HG02759 (cell line): Measurements from ENCODE around the gene KPNB1.
"Not testable (repeated sequence)": the region's sequence is repeated elsewhere in the genome, so short reads cannot be mapped to it uniquely, and the experiment has no call there.

Experiments used
- ATAC-seq: cut with Tn5 transposase; IDR thresholded peaks from one replicate; pipeline ENCODE4 v1.9.1; 2021; ENCODE audit warnings: mild to moderate bottlenecking, moderate library complexity; ENCODE audit not compliant: unreplicated experiment

Gene KPNB1

DNA sequence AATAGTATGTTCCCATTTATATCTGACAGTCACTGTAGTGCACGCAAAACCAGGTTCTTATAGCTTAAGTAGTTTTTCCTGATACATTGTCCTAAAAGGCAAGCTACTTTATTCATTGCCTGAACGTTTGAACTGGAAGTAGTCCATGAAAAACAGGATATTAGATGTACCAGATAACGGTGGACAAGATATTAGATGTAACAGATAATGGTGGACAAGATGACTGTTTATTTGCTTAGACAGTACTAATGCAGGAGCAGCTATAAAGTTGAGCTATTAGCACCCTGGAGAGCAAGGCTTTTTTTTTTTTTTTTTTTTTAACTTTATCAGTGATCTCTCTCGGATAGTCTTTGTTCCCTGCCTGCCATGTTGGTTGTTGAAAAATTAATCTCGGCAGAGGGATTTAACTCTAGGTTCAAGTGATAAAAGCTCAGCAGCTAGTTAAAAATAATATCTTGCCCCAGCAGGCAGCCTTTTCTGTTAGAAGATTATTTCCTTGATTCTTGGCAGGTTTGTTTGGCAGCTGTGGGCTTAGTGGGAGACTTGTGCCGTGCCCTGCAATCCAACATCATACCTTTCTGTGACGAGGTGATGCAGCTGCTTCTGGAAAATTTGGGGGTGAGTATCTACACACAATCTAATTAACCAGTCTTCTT is 26.9 kb downstream of the KPNB1 start:
- no peak for ATAC-seq

DNA sequence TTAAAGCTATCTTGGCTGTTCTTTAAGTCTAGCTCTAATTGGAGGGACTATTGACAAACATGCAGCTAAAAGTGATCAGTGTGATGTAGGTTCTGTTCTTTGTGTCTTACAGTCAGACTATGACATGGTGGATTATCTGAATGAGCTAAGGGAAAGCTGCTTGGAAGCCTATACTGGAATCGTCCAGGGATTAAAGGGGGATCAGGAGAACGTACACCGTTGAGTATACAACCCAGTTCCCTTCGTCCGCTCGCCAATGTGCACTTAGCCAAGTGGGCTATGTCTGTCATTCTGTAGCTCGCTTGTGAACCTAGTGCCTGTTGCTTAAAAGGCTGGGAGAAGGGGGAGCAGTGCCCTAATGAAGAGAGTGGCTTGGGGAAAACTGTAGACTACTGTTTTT is 28.5 kb downstream of the KPNB1 start:
- ATAC-seq, result no peak

DNA sequence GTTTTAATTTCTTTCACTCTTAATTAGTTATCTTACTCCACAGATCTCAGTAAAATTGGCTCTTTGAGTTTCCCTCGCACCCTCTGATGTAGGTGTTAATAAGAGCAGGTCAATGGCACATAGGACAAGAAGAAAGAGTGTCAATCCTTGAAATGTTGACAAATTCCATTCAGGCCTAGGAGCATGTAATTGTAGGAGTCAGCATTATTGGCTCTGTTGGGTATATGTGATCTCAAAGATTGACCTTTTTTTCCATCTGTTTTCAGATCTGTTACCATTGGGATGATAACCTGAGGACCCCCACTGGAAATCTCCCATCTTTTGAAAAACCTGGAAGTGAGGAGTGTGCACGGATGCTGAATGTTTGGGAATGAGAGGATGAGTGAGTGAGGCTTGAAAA is 32.4 kb downstream of the KPNB1 start:
- ATAC-seq, result no peak

DNA sequence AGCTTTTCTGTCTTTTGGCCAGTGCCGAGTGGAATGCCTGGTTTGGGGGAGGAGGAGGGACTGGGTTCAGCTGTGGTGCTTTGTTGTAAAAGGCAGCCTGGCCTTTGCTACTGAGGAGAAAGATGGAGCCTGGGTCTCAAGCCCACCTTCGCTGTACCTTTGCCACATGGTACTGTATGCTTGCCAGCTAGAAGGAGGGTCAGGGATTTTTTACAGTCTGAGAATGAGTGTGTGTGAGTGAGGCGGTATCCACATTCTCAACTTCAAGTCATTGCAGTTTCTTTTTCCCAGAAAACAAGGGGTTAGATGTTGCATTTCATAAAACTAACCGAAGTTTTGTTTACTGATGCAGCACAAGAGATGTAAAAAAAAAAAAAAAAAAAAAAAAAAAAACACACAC is 33.0 kb downstream of the KPNB1 start:
- ATAC-seq, result not testable (repeated sequence)

DNA sequence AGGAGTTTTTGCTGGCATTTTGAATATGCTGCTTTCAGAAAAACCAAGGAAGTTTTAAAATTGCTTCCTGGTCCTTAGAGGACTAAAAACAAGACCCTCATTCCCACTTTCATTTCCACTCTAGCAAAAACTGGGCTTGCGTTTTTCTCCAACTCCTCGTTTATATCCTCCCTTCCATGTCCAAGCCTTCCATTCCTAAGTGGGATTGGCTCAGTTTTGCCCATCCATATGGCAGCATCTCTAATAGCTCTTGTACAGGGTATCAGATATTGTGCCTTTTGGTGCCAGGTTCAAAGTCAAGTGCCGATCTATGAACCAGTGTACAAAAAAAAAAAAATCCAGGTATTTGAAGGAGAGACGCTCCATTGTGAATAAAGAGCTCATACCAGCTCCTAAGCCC is 34.3 kb downstream of the KPNB1 start:
- ATAC-seq, result no peak

DNA sequence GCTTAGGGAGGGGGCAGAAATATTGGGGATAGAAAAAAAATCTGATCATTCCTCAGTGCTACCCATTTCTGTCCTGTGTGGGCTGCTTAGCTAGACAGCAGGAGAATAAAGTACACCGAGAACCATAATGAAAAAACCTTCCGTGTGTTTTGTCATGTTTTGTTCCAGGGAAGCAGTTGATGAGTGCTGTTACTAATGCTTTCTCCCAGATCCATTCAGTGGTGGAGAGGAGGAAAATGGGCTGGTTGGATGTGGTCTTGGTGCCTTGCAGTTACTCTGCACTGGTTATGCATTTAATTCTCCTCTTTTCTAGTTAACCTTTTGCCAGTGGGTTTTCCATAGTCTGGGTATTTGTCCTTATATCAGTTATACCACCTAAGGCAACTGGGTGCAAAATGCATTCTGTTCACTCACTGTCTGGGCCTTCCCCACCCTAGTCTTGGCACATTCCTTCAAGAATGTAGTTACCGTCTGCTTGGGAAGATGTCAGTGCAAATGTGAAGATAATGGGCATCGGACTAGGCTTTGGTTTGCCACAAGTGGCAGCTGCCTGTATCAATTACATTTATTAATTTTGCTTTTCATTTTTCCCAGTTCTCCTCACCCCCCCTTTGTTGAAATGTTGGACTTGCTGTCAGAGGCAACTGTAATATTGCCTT is 34.9 kb downstream of the KPNB1 start:
- ATAC-seq, result no peak

DNA sequence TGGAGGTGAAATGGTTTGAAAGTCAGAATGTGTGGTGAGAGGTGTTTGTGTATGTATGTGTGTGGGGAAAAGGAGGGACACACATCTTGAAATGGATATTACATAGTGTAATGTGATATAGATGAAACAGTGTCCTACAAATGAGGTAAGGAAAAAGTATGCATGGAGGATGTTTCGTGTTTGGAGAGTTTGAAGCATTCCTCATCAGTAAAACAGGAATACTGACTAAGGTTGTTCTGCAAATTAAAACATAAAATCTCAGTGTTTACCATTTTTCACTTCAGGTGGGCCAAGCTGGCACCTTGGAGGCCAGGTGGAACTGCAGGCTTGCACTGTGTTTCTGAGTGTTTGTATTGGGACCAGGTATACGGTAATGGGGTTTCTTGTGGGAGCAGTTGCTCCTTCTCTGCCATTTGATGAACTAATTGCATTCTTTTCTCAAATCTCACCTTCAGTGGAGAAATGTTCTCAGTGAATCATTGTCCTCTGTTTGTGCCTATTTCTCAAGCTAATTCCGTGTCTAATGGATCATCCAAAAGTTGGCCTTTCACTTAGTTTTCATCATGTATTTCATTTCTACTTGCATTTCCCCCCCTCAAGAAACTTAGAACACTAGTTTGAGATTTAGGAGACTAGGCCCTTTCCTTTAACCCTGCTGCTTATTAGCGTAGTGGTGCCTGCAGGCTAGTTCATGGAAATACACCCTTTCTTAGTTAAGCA is 36.0 kb downstream of the KPNB1 start:
- ATAC-seq, result no peak

DNA sequence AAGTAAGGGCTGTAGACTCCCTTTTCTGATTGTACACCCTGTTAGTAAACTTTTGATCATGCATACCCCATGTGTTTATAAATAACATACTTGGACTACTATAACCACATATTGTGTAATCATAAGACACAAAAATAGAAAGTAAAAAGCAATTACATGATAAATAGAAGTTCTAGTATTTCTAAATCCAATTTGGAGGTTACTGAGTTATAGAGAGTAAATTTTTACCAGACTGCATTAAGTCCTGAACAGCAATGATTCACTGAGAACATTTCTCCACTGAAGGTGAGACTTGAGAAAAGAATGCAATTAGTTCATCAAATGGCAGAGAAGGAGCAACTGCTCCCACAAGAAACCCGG is 36.5 kb downstream of the KPNB1 start:
- ATAC-seq, result no peak

DNA sequence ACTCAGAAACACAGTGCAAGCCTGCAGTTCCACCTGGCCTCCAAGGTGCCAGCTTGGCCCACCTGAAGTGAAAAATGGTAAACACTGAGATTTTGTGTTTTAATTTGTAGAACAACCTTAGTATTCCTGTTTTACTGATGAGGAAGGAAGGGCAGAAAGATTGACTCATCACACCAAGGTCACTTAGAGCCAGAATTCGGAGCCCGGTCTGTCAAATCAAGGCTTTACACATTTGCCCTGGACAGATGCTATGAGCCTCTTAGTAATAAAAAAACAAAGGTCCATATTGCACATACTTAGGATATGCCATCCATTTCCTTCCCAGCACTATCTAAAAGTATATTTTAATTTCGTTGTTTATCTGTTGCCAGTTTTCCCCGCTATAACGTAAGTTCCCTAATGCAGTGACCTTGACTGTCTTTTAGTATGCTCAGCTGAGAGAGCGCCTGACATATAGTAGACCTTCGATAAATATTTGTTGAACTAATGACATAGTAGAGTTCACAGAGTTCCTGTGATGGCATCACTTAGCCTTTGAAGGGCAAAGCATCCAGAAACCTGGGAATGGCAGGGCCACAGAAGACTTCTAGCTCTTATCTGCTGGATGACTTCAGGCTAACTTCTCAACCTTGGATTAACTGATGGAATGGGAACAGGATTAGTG is 37.1 kb downstream of the KPNB1 start:
- ATAC-seq, result no peak

DNA sequence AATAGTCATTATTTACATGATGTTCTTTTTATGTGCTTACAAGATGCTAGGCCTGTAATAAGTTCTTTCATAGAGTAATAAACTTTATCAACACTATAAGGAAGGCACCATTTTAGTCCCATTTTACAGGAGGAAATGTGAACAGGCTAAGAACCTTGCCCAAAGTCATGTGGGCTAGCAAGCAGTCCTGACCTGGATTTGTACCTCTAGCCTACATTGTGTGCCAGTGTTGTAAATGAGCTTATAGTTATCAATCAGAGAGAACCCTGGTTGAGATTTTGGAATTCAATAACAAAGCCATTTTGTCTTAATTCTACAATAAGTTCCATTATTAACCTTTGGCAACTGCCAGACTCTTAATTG is 37.6 kb downstream of the KPNB1 start:
- no peak for ATAC-seq

DNA sequence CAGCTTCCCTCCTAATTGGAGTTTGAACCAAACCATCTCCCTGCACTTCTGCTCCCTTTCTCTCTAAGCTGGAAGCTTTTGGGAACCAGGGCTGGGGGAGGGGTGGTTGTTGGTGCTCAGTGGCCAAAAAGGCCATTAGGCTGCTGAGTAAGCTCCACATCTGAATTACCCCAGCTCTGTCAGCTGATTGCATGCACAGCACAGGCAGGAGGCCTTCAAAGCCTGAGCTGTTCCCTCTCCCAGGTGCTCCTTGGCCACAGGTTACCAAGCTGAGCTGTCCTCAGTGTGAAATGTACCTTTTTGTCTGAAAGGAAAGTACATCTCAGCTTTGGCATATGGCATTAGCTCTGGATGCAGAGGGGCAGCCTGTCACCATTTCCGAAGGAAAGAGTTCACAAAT is 38.0 kb downstream of the KPNB1 start:
- ATAC-seq, result no peak

DNA sequence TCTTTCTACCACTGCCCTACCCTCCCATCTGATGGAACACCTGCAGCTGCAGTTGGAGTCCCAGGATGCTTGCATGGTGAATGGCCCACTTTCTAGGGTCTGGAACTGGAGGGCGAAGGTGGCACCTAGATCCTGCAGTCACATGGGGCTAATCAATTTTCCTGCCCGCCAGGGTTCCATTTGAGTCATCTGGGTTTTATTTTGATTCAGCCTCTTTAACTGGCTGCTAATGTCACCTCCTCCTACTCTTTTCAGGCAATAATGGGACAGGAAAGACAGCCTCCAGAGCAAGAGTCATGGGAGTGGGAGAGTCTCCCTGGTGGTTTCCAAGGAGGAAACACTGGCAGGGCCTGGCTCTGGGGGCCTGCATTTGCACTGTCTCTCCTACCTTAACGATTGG is 40.4 kb downstream of the KPNB1 start:
- no peak for ATAC-seq

DNA sequence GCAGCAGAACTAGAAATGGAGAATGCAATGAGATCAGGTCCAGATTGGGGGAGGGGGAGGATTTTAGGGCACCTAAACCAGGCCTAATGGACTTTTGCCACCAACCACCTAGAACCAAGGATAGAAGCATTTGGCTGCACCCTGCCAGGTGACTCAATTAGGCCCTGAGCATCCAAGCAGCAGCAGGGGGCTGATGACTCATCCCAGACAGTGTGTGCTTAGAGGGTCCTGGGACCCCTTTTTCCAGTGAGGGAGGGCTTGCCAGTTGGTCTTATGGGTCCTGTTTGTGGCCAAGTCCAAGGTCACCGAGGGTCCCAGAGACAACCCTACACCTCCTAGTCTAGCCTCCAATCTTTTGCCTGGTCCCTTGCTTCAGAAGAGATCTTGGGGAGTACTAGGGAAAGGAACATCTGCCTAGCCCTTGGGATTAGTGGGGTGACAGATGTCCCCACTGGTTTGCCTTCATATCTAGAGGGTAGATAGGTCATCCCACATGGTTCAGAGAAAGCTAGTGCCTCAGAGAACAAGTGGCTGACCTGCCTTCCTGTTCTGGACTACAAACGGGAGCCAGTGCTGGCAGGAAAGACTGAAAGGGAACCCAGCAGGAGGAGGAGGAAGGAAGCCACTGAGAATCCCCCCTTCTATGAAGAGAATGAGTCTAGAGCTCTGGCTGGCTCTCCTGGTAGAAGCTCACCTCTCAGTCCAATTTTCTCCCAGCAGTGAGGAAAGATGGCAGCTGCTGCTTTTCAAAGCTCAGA is 42.6 kb downstream of the KPNB1 start:
- no peak for ATAC-seq

DNA sequence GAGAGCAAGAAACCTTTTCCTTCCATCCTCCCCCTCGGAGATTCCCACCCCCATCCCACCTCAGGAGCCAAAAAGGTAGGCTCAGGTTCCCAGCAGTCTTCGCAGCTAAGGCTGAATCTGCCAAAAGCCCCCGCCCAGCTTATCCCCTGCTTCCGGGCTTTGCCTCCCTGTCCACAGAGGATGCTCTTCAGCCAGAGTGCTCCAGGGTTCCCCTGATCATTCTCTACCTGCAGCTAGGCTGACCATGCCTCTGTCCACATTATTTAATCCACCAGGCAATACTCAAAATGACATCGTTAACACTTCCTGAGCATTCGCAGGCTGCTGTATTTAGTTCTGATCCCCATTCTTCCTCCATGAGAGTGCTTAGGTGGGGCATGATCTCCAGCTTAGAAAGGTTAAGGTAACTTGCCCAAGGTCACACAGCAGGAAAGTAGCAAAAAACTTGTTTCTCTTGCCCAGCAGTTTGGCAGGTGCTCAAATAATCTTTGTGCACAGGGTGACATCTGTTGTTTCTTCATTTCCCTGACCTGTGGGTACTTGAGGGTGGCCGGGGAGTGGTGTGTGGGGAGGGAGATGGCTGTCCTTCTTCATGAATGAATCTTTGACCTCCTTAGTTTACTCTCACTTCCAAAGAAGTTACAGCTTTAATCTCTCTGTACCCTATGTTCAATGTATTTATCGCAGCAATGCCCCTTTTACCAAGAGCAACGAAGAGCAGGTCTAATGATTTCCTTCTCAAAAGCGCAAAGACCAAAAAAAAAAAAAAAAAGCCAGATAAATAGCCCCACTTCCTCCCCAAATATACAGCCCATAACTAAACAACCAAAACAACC is 43.4 kb downstream of the KPNB1 start:
- no peak for ATAC-seq

DNA sequence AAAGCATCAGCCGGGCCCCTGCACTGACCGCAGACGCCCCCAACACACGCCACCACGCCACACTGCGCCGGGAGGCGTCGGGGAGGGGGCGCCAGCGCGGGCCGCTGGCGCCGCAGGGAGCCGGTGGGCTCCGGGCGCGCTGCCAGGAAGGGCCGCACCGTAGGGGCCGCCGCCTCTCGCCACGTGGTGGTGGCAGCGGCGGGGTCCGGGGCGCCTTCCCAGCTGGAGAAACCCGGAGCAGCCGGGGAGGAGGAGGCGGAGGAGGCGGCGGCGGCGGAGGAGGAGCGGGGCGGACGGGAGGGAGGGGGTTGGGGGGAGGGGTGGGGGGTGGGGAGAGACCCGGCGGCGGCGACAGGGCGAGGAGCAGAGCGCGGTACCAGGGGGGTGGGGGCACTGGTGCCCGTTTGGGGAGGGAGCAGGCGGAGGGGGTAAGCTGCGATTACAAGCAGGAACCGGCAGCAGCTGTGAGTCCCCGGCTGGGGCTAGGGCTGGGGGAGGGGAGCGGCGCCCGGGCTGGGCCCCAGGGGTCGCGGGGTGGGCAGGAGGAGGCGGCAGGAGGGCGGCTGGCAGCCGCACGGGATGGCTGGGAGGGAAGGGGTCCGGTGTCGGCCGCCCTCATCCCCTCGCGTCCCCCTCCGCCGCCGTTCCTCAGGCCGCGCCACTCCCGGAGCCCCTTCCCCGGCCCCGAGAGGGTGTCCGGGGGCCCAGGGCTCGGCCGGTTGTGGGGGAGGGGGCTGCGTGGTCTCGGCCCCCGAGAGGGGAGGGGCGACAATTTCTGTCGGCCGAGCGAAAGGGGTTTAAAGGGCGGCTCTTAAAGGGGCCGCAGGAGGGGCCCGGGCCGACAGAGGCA is 44.2 kb downstream of the KPNB1 start, which contains the start of gene TBKBP1:
Gene TBKBP1 (plus strand): TSS at position 431 of the 850 bp plus-strand sequence. CDS start 1,952 bp downstream, outside the sequence.
- no peak for ATAC-seq

DNA sequence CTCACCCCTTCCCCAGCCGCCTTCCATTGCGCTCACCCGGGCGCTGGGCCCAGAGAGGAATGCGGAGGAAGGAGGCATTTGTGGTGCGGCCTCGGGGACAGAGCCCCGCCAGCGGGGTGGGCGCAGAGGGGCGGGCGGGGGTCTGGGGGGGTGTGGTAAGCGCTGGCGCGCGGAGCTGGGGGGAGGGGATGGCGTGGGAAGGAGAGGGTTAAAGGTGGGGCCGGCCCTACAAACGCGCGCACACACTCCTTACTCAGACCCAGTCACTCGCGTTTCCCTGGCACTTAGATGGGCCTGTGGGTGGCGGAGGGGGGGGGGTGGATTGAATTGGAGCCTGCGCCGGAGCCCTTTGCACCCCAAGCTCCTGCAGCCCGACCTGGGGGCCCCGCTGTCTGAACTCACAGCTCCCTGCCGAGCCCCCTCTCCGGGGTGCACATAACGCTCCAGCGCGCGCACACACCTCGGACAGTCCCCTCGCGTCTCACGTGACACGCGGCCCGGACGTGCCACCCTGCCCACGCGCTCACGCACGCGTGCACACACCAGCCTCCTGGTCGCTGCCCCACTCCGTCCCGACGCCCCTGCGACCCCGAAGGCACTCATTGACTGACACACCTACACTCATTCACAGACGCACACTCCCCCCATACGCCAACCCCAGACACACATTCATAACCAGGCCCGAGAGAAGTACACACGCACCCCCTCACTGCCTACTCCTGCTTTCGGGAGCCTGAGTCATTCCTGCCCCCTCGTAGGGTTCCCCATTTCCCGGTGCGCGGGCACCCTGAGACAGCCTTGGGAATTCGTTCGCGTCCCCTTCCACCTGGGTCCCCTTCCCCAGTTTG is 45.1 kb downstream of the KPNB1 start:
- no peak for ATAC-seq

DNA sequence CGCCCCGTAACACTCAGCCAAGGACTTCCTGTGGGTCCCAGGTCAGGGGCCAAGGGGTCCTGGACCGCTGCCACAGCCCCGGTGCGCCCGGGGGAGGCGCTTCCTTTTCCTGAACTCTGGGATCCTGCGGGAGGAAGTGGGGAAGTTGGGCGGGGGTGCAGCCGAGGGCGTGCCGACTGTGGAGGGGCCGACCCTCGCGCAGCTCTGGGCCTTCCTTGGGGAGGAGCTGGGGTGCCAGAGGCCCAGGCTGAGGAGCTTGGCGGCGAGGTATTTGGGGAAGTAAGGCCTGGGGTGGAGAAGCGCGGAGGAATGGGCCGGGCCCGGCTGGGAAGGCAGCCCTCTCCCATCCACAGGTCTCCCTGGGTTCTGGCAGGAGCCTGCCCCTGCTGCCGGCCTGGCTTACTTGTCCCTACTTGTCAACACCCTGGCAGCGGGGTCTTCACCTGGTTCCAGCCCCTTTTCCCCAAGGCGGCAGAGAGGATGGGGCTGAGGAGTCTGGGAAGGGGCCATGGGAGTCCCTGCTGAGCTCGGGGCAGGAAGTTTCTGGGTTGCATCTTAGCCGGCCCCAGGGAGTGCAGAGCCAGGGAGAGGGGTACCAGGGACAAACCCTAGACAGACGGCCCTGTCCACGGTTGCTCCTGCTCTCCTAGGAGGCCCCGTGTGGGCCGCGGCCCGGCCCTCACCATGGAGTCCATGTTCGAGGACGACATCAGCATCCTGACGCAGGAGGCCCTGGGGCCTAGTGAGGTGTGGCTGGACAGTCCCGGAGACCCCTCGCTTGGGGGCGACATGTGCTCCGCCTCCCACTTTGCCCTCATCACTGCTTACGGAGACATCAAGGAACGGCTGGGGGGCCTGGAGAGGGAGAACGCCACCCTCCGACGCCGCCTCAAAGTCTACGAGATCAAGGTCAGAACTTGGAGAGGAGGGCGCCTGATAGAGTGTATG is 46.0 kb downstream of the KPNB1 start:
- ATAC-seq, result no peak
